ENCODE measurements around the gene MGAT3.

Gene MGAT3

DNA sequence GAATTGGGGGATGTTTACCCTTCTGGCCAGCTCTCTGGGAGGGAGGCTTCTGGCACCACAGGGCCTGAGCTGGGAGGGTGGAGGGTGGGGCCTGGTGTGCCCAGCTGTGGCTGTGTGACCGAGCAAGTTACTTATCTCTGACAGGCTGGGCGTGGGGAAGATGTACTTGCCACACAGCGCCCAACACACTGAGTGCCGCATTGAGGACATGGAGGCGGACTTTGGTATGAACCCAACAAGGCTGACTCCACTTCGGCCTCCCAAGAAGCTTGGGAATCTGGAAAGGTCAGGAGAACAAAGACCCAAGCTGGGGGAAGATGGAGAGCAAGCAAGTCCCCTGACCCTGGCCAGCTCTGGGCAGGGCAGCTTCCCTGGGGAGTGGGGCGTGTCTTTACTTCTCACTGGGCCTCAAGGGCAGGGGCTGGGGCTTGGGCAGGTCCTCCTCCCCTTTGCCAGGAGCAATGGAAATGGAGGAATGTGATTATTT, 2.4 kb upstream of the MGAT3 start:
- Histone ChIP-seq H3K9me3 (ENCODE audit: control insufficient read depth, insufficient read depth, low read depth, low read length) (no peaks in the 10 kb centered on the region), H3K36me3 (ENCODE audit: control insufficient read depth in 2 of 2, insufficient read depth in 1 of 2, low read length in 2 of 2) (no peaks in the 10 kb centered on the region), H3K4me3 (ENCODE audit: low read depth, low read length) (no peak overlapping the region), H3K4me1 (ENCODE audit: control insufficient read depth, insufficient read depth, low read length) (peaks cover 3% of the 10 kb centered on the region; the same call in 1 of the 2 replicates), H3K27ac (ENCODE audit: extremely low read depth, low read depth, low read length) (no peak overlapping the region)
- TF ChIP-seq ZNF518A (tag by site-specific recombination; conservative IDR thresholded peaks at IDR 0.05; ENCODE audit: low read depth) (no peak), KLF1 (tag by site-specific recombination; IDR thresholded peaks at IDR 0.05) (peak; percentile 92), GLIS1 (tag by site-specific recombination; IDR thresholded peaks at IDR 0.05) (peak; percentile 32; the same call in 1 of the 2 replicates), ZIC2 (tag by site-specific recombination; IDR thresholded peaks at IDR 0.05) (0 out of 2 replicates have a peak, but pooled peaks have one; percentile 4), ZNF792 (tag by site-specific recombination; IDR thresholded peaks at IDR 0.05) (no peak), ZBTB1 (tag by site-specific recombination; IDR thresholded peaks at IDR 0.05) (no peak), ZFP69B (tag by site-specific recombination; IDR thresholded peaks at IDR 0.05) (no peak), ZNF549 (tag by site-specific recombination; IDR thresholded peaks at IDR 0.05) (no peak), ZNF266 (tag by site-specific recombination; IDR thresholded peaks at IDR 0.05; ENCODE audit: low read depth) (no peak)
- CTCF ChIA-PET, result no interaction called here
- POLR2A ChIA-PET, result interaction anchor here (0.7 to 1.6 kb wide), 5 partner anchors 48 to 69 kb away, joined by 3 to 5 read pairs (median 3); partner anchors contain the start of genes ATF4, MIEF1 and TAB1

- Histone ChIP-seq H3K36me3 (ENCODE audit: control insufficient read depth in 2 of 2, insufficient read depth in 1 of 2, low read length in 2 of 2) (no peaks in the 10 kb centered on the region), H3K4me3 (ENCODE audit: low read depth, low read length) (peak overlapping the region; percentile 38), H3K4me1 (ENCODE audit: control insufficient read depth, insufficient read depth, low read length) (peaks cover 3% of the 10 kb centered on the region; the same call in 1 of the 2 replicates), H3K27ac (ENCODE audit: extremely low read depth, low read depth, low read length) (peak overlapping the region; percentile 56; the same call in 1 of the 2 replicates), H3K9me3 (ENCODE audit: control insufficient read depth, insufficient read depth, low read depth, low read length) (no peaks in the 10 kb centered on the region)
- ChIA-PET CTCF (no interaction called here), POLR2A (no interaction called here)
- no peak for TF ChIP-seq ZNF37A (tag by site-specific recombination; IDR thresholded peaks at IDR 0.05)
- TF ChIP-seq, protein P1, sequence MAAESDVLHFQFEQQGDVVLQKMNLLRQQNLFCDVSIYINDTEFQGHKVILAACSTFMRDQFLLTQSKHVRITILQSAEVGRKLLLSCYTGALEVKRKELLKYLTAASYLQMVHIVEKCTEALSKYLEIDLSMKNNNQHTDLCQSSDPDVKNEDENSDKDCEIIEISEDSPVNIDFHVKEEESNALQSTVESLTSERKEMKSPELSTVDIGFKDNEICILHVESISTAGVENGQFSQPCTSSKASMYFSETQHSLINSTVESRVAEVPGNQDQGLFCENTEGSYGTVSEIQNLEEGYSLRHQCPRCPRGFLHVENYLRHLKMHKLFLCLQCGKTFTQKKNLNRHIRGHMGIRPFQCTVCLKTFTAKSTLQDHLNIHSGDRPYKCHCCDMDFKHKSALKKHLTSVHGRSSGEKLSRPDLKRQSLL (tag by site-specific recombination; IDR thresholded peaks at IDR 0.05), result no peak
- TF ChIP-seq ZNF555 (tag by site-specific recombination; conservative IDR thresholded peaks at IDR 0.05), result no peak
- TF ChIP-seq HIC1 (tag by site-specific recombination; IDR thresholded peaks at IDR 0.05), result no peak
- TF ChIP-seq HOXC10 (CRISPR knock-in tag; IDR thresholded peaks at IDR 0.05), result no peak
- no peak for TF ChIP-seq ZNF157 (tag by site-specific recombination; IDR thresholded peaks at IDR 0.05)
- no peak for TF ChIP-seq ZNF148 (tag by site-specific recombination; IDR thresholded peaks at IDR 0.05; ENCODE audit: borderline replicate concordance)
- TF ChIP-seq ZNF777 (tag by site-specific recombination; IDR thresholded peaks at IDR 0.05; ENCODE audit: borderline replicate concordance), result no peak
- no peak for TF ChIP-seq FEZF1 (tag by site-specific recombination; IDR thresholded peaks at IDR 0.05)
- TF ChIP-seq ZNF155 (tag by site-specific recombination; IDR thresholded peaks at IDR 0.05), result no peak
- no peak for TF ChIP-seq WT1 (tag by site-specific recombination; IDR thresholded peaks at IDR 0.05)
- no peak for TF ChIP-seq ZNF629 (tag by site-specific recombination; IDR thresholded peaks at IDR 0.05)
- TF ChIP-seq ZNF792 (tag by site-specific recombination; IDR thresholded peaks at IDR 0.05), result no peak
Observed at GRCh38 chr22:39457198-39457555, 365 bp downstream of the MGAT3 start.
